ENCODE measurements around the gene PIK3C2A.

The PIK3C2A gene

DNA sequence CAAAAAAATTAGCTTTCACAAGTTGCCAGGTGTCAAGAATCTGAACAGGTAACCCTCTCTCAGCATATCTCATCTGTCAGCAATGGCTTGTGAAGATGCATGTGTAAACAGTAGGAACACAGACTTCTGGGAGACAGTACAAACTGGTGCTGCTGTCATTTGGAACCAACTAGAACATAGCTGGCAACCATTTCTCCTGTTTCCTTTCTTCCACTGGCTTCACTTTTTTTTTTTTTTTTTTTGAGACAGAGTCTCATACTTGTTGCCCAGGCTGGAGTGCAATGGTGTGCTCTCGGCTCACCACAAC is 2.1 kb upstream of the PIK3C2A start:
- no peak for DNase-seq

GRCh38 chr11:17208257-17208999 is 642 bp upstream of the PIK3C2A start:
- peak; percentile 50 for DNase-seq

DNA sequence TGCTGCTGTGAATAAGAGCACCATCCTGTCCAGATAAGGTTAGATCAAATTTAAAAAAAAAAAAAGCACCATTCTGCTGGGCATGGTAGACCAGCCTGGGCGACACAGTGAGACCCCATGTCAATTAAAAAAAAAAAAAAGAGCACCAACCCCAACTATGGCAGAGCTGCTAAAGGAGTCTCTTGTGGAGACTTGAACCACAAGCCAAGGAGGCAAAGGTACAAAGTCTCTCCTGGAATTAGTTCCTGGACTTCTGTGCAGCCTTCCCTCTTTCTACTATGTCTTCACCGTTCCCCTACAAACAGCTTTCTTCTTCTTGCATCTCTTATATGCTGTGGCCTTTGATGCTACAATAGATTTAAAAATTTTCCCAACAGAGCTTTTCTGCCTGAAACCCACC is 1.3 kb downstream of the PIK3C2A start:
- DNase-seq = no peak

GRCh38 chr11:17197431-17197898 is 10.3 kb downstream of the PIK3C2A start:
- DNase-seq = no peak

DNA sequence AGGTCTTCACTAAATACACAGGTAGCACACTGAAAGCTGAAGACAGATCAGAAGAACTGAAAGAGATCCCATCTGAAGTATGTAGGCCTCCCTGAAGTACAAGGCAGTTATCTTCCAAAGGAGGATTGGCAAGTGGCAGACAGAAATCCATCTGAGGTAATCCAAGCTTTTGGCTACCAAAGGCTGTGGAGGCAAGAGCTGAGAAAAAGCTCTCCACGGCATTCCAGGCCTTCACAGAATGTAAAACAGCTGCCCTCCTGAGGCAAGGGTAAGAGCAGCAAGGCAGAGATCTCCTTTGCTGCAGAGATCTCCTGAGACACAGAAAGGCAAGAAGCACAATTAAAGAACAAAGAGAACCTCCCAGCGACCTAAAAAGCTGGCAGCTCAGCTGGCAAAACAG is 19.1 kb downstream of the PIK3C2A start:
- DNase-seq = no peak

GRCh38 chr11:17186932-17187692 is 20.7 kb downstream of the PIK3C2A start:
- no peak for DNase-seq

DNA sequence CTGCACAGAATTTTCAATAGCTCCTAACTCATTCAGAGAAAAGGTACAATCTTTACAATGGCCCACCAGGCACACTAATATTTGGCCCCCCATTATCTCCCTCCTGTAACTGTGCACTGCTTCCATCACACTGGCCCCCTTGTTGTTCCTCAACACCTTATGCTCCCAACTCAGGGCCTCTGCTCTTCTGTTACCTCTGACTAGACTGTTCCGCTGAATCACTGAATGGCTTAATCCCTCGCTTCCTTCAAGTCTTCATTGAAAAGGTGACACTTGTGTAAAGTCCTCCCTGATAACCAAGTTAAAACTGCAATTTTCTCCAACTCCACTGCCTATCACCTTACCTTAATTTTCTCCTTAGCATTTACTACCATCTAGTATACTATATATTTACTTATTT is 21.8 kb downstream of the PIK3C2A start:
- DNase-seq = no peak

GRCh38 chr11:17184882-17185587 is 22.8 kb downstream of the PIK3C2A start:
- no peak for DNase-seq

GRCh38 chr11:17183836-17184235 is 23.9 kb downstream of the PIK3C2A start:
- DNase-seq = no peak

DNA sequence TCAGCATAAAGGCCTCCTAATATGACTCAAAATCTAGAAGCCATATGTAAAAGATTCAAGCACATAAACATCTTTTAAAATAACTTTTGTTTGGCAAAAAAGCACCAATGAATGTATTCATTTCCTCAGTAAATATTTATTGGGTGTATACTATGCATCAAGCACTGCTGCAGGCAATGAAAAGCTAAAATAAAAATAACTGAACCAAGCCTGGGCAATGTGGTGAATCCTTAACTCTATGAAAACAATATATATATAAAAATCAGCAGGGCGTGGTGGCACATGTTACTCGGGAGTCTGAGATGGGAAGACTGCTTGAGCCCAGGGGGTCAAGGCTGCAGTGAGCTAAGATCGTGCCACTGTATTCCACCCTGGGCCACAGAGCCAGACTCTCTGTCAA is 27.8 kb downstream of the PIK3C2A start:
- DNase-seq = no peak

GRCh38 chr11:17173332-17173731 is 34.5 kb downstream of the PIK3C2A start:
- DNase-seq = no peak

DNA sequence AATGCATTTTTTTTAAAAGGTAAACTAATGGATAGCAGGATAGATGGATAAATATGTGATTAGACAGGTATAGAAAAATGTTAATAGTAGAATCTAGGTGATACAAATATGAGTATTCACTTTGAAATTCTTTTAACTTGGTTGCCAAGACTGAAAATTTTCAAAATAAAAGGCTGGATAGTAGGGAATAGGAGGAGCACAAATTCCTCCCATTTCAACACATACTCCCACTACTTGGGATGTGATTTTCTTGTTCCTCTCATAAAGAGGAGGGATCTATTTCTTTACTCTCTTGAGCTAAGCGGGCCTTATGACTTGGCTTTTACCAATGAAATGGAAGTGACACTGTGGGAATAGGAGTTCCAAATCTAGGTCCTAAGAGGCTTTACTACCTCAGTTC is 35.9 kb downstream of the PIK3C2A start:
- no peak for DNase-seq

- DNase-seq = no peak
These were observed 36.4 kb downstream of the PIK3C2A start for GRCh38 chr11:17171343-17171742.

DNA sequence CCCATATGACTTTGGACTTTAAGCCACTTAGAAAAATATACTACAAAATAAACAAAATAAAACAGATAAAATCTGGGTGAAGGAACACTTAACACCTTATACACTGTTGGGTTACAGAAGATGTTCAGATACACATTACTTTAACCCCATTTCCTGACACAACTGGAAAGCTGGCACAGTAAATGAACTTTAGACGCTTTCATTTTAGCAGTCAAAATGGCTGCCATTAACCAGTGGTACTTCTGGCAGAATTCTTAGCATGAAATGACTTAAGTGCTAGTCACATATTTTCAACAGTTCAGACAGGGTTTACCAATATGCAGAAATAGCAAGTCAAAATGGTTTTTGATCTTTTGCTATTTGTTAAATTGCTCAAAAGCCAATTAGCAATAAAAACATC is 37.9 kb downstream of the PIK3C2A start:
- no peak for DNase-seq

- DNase-seq = no peak
These were observed 42.4 kb downstream of the PIK3C2A start for GRCh38 chr11:17165247-17165890.

- no peak for DNase-seq
These were observed 43.2 kb downstream of the PIK3C2A start for GRCh38 chr11:17164361-17165246.

DNA sequence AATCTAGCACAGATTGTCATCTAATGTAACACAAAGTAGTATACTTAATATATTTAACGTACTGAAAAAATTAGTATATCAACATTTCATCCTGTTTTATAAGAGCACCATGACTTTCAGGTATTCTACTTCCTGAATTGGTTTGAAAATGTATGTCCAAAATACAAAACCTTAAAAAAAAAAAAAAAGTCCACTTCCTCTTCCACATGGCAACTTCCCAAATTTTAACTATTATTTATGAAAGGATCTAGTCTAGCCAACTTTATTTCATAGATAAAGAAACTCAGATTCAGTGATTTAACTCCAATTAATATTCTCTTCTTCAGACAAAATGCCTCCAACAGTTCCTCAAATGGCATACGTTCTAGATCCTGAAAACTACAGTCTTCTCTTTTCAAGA is 44.0 kb downstream of the PIK3C2A start:
- DNase-seq = no peak

DNA sequence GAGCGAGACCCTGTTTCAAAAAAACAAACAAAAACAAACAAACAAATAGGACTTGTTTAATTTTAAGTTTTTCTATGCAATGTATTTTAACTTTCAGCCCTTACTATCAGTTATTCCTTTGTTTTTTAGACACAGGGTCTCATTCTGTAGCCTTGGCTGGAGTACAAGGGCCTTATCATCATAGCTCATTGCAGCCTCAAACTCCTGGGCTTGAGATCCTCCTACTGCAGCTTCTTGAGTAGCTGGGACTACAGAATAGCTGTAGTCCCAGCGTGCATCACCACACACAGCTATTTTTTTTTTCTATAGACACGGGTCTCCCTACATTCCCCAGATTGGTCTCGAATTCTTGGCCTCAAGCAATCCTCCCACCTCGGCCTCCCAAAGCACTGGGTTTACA is 44.5 kb downstream of the PIK3C2A start:
- no peak for DNase-seq

DNA sequence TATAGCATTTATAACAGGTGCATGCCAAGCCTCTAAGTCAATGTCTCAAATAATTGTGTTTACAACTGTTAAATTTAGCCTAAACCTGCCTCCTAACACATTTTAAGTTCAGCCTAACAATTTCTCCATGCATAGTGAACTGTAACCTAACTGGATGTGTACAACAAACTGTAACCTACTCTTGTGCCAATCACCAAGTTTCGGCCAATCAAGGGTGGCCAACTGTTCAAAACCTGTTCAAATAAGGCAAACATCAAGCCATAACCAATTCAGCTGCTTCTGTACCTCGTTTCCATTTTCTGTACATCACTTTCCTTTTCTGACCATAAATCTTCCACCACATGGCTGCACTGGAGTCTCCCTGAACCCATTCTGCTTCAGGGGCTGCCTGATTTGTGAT is 45.4 kb downstream of the PIK3C2A start:
- DNase-seq = no peak

DNA sequence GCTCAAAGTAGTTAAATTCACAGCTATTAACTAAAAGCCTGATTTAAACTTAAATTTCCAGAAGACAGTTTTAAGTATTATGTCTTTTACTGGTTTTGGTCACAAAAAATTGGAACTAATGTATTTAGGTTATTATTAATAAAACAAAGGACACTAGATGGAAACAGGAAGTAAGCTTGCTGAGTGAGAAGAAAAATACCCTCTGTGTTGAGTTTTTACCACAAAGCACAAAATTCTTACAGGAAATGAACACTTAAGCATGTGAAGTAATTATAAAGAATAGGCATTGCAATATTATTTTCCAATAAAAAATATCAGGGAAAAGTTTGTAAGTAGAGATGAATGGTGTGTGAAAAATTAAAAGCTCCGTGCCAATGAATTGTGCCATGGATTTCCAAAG is 46.3 kb downstream of the PIK3C2A start:
- no peak for DNase-seq

- DNase-seq = no peak
These were observed 48.3 kb downstream of the PIK3C2A start for GRCh38 chr11:17159441-17159840.

Data from NCI-H510A (cell line).